Right atrium auricular region (tissue), 2 donors: ENCODE measurements around the gene WDFY2. TPM values are rescaled to one million over a fixed set of nuclear protein-coding genes. Genes with fewer than 3 reads are reported as not detected.

Source experiments
- DNase-seq: peaks from one replicate; pipeline ENCODE4 v3.0.0-alpha.2; 2019; ENCODE audit warnings: low spot score
- H3K27ac ChIP-seq, 2 donors: fragments of 200-600 bp; sonication (generic); 1 replicate in 1 of 2; 2 replicates in 1 of 2; pipeline ENCODE4 v1.5.1; 2016 to 2019
- H3K27me3 ChIP-seq, 2 donors: fragments of 200-600 bp; sonication (generic); one replicate each; pipeline versions ENCODE4 v1.5.1 to v1.6.0; 2017 to 2019
- H3K36me3 ChIP-seq: fragments of 200-600 bp; sonication (generic); one replicate; pipeline ENCODE4 v1.5.1; 2016
- H3K4me1 ChIP-seq, 2 donors: fragments of 200-600 bp; sonication (generic); one replicate each; pipeline versions ENCODE4 v1.5.1 to v1.6.0; 2017 to 2019
- H3K4me3 ChIP-seq, 2 donors: fragments of 200-600 bp; sonication (generic); 1 replicate in 1 of 2; 2 replicates in 1 of 2; pipeline ENCODE4 v1.5.1; 2017 to 2019; ENCODE audit warnings: mild to moderate bottlenecking in 1 of 2, moderate library complexity in 1 of 2
- H3K9me3 ChIP-seq, 2 donors: fragments of 200-600 bp; sonication (generic); one replicate each; pipeline ENCODE4 v1.5.1; 2019
- CTCF ChIP-seq, 2 donors: fragments of 200-600 bp; sonication (generic); IDR thresholded peaks; one replicate each; pipeline ENCODE4 v1.5.1; 2019; ENCODE audit warnings: antibody characterized with exemption in 2 of 2
- total RNA-seq, 2 donors: library from RNA; depleted of rRNA; stranded (reverse); fragments of >200 nt; gene quantifications; one replicate each; pipeline ENCODE4 v1.1.0, GENCODE V29; 2016

Gene WDFY2
- total RNA-seq, 2 donors from 2014 or later: 2.3 to 3.8 TPM

- TF ChIP-seq CTCF (IDR thresholded peaks at IDR 0.05): no peak
- Histone ChIP-seq H3K36me3 (no peaks in the 10 kb centered on the region), H3K4me1 (peaks cover 0 to 9% of the 10 kb centered on the region in 2 donors), H3K4me3 (no peak overlapping the region), H3K27me3 (no peaks in the 10 kb centered on the region), H3K9me3 (no peaks in the 10 kb centered on the region), H3K27ac (no peak overlapping the region)
- DNase-seq: no peak
These were observed 48.5 kb downstream of the WDFY2 start for GRCh38 chr13:51632591-51633362.

DNA sequence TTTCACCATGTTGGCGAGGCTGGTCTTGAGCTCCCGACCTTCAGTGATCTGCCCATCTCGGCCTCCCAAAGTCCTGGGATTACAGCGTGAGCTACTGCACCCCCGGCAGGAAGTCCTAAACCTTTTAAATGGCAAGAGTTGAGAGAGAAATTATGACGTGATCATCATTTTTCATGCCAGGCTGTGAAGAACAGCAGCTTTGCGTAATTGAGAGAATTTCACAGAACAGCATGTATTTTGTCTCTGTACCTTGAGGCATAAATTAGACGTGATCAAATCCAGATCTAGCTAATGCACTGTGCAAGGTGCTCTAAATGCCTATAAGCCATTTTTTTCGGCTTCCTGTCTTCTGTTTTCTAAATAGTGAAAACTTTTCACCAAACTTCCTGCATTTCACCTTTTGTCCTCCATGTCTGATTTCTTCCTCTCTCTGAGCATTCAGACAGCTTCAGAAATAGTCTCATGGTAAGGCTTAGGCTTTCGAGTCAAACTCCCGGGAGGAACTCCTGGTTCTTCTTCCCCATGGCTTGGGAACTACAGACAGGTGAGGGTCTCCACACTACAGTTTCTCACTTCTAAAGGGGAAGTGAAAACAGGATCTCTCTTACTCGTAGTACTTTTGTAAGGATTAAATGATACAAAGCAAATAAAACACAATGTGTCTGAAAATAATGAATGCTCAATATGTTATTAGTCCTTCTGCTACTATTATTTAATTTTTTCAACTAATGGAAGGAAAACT, 51.0 kb downstream of the WDFY2 start:
- Histone ChIP-seq H3K27ac (no peak overlapping the region), H3K36me3 (no peaks in the 10 kb centered on the region), H3K27me3 (no peaks in the 10 kb centered on the region), H3K9me3 (no peaks in the 10 kb centered on the region), H3K4me3 (no peak overlapping the region), H3K4me1 (peaks cover 0 to 17% of the 10 kb centered on the region in 2 donors)
- no peak for DNase-seq
- TF ChIP-seq CTCF (IDR thresholded peaks at IDR 0.05): no peak

DNA sequence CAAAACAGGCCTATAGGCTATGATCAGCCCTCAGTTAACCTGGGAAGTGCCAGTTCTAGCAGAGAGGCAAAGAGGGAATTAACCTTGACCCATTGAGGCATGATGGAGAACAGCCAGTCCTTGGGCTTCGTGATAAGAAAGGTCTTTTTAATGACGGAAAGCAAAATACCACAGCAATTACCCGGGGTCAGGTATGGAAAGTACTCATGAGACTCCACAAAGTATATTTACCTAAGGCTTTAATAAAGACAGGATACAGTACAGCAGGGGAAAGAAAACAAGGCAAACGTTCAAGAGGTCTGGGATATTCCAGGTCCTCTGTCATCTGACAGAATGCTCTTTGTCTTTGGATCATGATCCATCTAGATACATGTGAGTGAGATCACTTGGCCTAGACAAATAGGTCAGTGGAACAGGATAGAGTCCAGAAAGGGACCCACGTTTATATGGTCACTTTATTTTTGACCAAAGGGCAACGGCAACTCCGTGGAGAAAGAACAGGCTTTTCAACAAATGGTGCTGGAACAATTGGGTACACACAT, 52.2 kb downstream of the WDFY2 start:
- no peaks in the 10 kb centered on the region for H3K36me3 ChIP-seq
- TF ChIP-seq CTCF (IDR thresholded peaks at IDR 0.05): no peak
- no peak for DNase-seq
- no peak overlapping the region for H3K27ac ChIP-seq
- no peaks in the 10 kb centered on the region for H3K27me3 ChIP-seq
- H3K4me1 ChIP-seq: peaks cover 0 to 17% of the 10 kb centered on the region in 2 donors
- no peak overlapping the region for H3K4me3 ChIP-seq
- no peaks in the 10 kb centered on the region for H3K9me3 ChIP-seq

DNA sequence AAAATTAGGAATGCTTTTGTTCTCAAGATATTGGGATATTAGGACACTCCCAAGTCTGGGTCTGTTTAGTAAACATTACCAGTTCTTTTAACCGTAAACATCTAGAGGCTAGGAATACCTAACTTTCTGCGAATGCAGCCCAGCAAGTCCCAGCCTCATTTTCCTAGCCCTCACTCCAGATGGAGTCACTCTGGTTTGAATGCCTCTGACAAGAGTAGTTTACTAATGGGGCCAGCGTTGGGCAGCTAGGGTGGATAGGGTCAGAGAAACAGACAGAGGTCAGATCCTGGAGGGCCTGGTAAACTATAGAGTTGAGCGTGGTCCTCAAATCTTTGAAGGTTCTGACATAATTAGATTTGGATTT, 53.6 kb downstream of the WDFY2 start:
- Histone ChIP-seq H3K4me1 (peaks cover 0 to 17% of the 10 kb centered on the region in 2 donors), H3K27ac (no peak overlapping the region), H3K27me3 (no peaks in the 10 kb centered on the region), H3K36me3 (no peaks in the 10 kb centered on the region), H3K9me3 (no peaks in the 10 kb centered on the region), H3K4me3 (no peak overlapping the region)
- no peak for TF ChIP-seq CTCF (IDR thresholded peaks at IDR 0.05)
- no peak for DNase-seq

- peaks cover 0 to 18% of the 10 kb centered on the region in 2 donors for H3K4me1 ChIP-seq
- H3K27me3 ChIP-seq: no peaks in the 10 kb centered on the region
- TF ChIP-seq CTCF (IDR thresholded peaks at IDR 0.05): no peak
- H3K36me3 ChIP-seq: no peaks in the 10 kb centered on the region
- DNase-seq: no peak
- no peaks in the 10 kb centered on the region for H3K9me3 ChIP-seq
- H3K4me3 ChIP-seq: no peak overlapping the region
- no peak overlapping the region for H3K27ac ChIP-seq
These were observed 54.1 kb downstream of the WDFY2 start for GRCh38 chr13:51638216-51638871.
